ENCODE results near the gene SYNC. TPM values are rescaled to one million over a fixed set of nuclear protein-coding genes. Genes with fewer than 3 reads are reported as not detected.

Gene SYNC
- total and polyA plus RNA-seq, 9 of the 15 experiments (the other 6 are each of a cell fraction or from before 2014, with no cell fraction given) = 0.49 to 1.1 (median 0.87) TPM

DNA sequence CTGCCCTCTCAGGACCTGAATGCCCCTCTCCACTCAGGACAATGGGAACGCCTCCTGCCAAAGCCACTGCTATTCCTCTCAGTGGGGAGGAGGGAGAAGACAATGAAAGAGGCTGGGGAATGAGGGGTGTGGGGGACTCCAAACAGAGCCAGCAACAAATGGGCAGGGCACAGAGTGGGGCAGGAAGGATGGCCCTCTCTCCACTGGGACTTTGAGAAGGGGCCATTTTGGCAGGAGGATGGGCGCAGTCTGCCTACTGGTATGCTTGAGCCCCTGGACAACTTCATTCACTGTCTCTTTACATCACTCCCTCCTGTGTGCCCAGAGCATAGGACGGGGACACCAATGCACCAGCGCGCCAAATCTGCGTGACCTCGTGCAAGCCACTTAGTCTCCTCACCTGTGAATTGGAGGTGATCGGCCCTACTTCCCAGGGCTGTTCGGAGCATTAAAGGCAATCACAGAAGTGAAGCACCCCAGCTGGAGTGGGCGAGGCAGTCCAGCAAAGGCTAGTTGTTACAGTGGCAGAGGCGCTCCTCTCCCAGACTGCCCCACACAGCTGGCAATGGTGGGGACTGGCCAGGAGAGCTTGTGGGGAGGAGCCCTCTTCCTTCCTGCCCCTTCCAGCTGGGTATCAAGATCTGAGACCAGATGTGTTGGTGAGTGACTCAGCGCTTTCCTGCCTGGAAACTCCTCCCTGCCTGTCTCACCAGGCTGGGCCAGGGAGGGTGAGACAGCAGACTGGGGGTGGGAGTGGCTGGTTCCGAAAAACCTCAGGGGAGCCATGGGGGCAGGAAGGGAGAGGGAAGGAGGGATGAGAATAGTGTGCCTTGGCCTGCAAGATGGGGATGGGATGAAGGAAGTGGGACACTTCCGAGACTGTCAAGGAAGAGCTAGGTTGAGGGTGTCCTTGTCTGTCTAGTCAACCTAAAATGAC lies 22.4 kb upstream of the SYNC start (continued):
- TF ChIP-seq RBFOX2 (IDR thresholded peaks at IDR 0.05; ENCODE audit: low read depth, low read length) (peak; percentile 69), PCBP2 (IDR thresholded peaks at IDR 0.05; ENCODE audit: low read depth, low read length, poor library complexity, severe bottlenecking) (no peak), TGIF2 (CRISPR knock-in tag; IDR thresholded peaks at IDR 0.05) (no peak), PHB (CRISPR knock-in tag; IDR thresholded peaks at IDR 0.05) (no peak), HDGF (IDR thresholded peaks at IDR 0.05) (no peak; the same call in 1 of the 2 replicates), EZH2 (IDR thresholded peaks at IDR 0.05; ENCODE audit: borderline replicate concordance, low read depth, low read length) (no peak), TARDBP (IDR thresholded peaks at IDR 0.05) (peak; percentile 7), SP2 (IDR thresholded peaks at IDR 0.05; ENCODE audit: extremely low read depth, low read depth, low read length, poor library complexity, severe bottlenecking) (no peak), FOXA3 (CRISPR knock-in tag; conservative IDR thresholded peaks at IDR 0.05 in 1 of 2, IDR thresholded peaks at IDR 0.05 in 1 of 2) (0 out of 4 replicates have a peak, but pooled peaks of 1 of the 2 experiments have one; percentile 51), NCOA6 (IDR thresholded peaks at IDR 0.05) (no peak), DMBX1 (CRISPR knock-in tag; IDR thresholded peaks at IDR 0.05; ENCODE audit: borderline replicate concordance) (peak; percentile 68; the same call in 1 of the 2 replicates), NCOR1 (IDR thresholded peaks at IDR 0.05) (peak; percentile 82), LEF1 (IDR thresholded peaks at IDR 0.05) (peak; percentile 74; the same call in 1 of the 2 replicates), CBX2 (IDR thresholded peaks at IDR 0.05; ENCODE audit: insufficient read depth, low read length, poor library complexity, severe bottlenecking) (no peak), NR4A1 (CRISPR knock-in tag; IDR thresholded peaks at IDR 0.05) (no peak), NR4A1 (tag; IDR thresholded peaks at IDR 0.05) (peak; percentile 55; the same call in 1 of the 2 replicates), TBP (optimal IDR thresholded peaks at IDR 0.05; ENCODE audit: low read depth, low read length) (peak; percentile 35), XRCC4 (IDR thresholded peaks at IDR 0.05; ENCODE audit: extremely low read depth, insufficient read depth, insufficient read length) (no peak), PML (IDR thresholded peaks at IDR 0.05; ENCODE audit: low read length) (0 out of 2 replicates have a peak, but pooled peaks have one; percentile 37), POLR2AphosphoS5 (IDR thresholded peaks at IDR 0.05; ENCODE audit: control insufficient read depth, insufficient read depth, low read depth, low read length) (no peak), MAFK (IDR thresholded peaks at IDR 0.05; ENCODE audit: low read length) (peak; percentile 98), HIVEP1 (CRISPR knock-in tag; IDR thresholded peaks at IDR 0.05) (no peak), ETS2 (tag; IDR thresholded peaks at IDR 0.05; ENCODE audit: borderline replicate concordance, poor library complexity, severe bottlenecking) (no peak)
- TF ChIP-seq, protein P1, sequence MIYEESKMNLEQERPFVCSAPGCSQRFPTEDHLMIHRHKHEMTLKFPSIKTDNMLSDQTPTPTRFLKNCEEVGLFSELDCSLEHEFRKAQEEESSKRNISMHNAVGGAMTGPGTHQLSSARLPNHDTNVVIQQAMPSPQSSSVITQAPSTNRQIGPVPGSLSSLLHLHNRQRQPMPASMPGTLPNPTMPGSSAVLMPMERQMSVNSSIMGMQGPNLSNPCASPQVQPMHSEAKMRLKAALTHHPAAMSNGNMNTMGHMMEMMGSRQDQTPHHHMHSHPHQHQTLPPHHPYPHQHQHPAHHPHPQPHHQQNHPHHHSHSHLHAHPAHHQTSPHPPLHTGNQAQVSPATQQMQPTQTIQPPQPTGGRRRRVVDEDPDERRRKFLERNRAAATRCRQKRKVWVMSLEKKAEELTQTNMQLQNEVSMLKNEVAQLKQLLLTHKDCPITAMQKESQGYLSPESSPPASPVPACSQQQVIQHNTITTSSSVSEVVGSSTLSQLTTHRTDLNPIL (CRISPR knock-in tag; IDR thresholded peaks at IDR 0.05) = no peak
- TF ChIP-seq, protein P2, sequence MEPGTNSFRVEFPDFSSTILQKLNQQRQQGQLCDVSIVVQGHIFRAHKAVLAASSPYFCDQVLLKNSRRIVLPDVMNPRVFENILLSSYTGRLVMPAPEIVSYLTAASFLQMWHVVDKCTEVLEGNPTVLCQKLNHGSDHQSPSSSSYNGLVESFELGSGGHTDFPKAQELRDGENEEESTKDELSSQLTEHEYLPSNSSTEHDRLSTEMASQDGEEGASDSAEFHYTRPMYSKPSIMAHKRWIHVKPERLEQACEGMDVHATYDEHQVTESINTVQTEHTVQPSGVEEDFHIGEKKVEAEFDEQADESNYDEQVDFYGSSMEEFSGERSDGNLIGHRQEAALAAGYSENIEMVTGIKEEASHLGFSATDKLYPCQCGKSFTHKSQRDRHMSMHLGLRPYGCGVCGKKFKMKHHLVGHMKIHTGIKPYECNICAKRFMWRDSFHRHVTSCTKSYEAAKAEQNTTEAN (CRISPR knock-in tag; IDR thresholded peaks at IDR 0.05) = no peak
- TF ChIP-seq, protein P3, sequence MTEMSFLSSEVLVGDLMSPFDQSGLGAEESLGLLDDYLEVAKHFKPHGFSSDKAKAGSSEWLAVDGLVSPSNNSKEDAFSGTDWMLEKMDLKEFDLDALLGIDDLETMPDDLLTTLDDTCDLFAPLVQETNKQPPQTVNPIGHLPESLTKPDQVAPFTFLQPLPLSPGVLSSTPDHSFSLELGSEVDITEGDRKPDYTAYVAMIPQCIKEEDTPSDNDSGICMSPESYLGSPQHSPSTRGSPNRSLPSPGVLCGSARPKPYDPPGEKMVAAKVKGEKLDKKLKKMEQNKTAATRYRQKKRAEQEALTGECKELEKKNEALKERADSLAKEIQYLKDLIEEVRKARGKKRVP (CRISPR knock-in tag; IDR thresholded peaks at IDR 0.05) = peak; percentile 51; the same call in 1 of the 2 replicates

Measured in K562 (cell line).